ENCODE measurements around the gene ZNF208.
"Not testable (repeated sequence)": the region's sequence is repeated elsewhere in the genome, so short reads cannot be mapped to it uniquely, and the experiment has no call there.

Gene ZNF208

GRCh38 chr19:22010437-22011143 lies at the start of gene ZNF208:
TSS of gene ZNF208 (minus strand) at chr19:22010943. CDS start at chr19:22010794, 149 bp downstream.
- DNase-seq, result not testable (repeated sequence)

DNA sequence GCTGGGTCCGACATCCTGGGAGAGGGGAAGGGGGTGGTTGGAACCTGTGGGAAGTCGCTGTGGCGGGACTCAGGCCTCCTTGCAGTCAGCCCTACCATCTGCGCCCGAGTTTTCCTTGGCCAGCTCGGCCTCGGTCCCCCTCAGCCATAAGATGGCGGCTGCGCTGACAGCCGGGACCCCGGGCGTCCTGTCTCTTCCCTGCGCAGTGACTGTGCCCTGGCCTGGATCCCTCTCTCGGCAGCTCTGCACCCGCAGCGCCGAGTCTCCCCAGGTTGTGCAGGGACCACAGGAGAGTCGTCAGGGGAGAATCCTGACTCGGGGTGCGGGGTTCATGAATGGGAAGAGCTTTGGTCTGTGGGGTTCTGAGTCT lies 41.9 kb upstream of the ZNF208 start:
- DNase-seq, result no peak

DNA sequence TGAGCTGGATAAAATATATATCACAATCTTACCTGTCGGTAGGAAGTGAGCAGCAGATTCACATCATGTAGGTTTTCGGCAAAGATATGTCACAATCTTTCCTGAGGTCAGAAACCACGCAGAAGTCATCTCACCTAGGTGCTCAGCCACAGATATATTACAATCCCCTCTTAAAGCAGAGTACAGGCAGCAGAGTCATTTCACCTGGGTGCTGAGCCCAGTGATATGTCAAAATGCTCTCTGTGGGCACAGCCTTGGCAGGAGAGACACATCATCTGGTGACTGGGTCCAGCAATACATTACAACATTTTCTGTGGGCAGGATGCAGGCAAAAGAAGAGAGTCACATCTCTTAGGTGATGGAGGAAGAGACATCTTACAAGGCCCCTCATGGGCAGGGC lies 30.4 kb upstream of the ZNF208 start:
- not testable (repeated sequence) for DNase-seq

- DNase-seq, result no peak
Observed at GRCh38 chr19:22030680-22031079, 19.9 kb upstream of the ZNF208 start.

DNA sequence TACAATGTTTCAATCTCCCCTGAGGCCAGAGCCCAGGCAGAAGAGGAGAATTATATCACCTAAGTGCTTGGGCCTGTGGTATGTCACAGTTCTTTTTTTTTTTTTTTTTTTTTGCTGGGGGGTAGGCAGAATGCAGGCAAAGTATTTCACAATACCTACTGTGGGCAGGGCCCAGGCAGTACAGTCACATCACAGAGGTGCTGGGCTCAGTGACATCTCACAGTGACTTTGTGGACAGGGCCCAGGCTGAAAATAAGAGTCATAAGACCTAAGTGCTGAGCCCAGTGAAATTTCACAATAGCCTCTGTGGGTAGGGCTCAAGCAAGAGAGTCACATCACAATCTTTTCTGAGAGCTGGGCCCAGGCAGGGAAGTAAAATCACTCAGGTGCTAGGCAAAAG lies 15.9 kb upstream of the ZNF208 start:
- no peak for DNase-seq

DNA sequence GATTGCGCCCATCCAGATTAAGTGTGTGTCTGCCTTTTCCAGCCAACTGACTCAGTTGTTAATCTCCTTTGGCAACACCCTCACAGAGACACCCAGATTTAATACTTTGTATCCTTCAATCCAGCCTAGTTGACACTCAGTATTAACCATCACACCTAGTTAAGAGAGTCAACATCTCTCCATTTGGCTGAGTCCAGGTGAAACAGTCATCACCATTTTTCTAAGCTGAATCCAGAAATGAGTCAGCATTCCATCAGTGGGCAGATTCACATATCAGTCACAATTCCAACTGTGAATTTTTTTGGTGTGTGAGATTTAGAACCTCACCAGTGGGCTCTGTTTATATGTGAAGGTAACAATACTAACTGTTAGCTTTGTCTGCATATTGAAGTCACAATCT lies 14.8 kb upstream of the ZNF208 start:
- not testable (repeated sequence) for DNase-seq

DNA sequence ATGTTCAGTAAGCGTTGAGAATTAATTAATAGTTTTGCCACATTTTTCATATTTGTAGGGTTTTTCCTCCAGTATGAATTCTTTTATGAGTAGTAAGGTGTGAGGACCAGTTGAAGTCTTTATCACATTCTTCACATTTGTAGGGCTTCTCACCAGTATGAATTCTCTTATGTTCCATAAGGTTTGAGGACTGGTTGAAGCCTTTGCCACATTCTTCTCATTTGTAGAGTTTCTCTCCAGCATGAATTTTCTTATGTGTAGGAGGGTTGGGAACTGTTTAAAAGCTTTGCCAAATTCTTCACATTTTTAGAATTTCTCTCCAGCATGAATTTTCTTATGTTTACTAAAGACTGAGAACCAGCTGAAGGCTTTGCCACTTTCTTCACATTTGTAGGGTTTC lies 40.3 kb downstream of the ZNF208 start:
- no peak for DNase-seq

- DNase-seq, result no peak
Observed at GRCh38 chr19:21947775-21948174, 63.0 kb downstream of the ZNF208 start.

- no peak for DNase-seq
Observed at GRCh38 chr19:21940684-21941083, 70.1 kb downstream of the ZNF208 start.

GRCh38 chr19:21934593-21934992 lies 76.2 kb downstream of the ZNF208 start:
- DNase-seq, result no peak

DNA sequence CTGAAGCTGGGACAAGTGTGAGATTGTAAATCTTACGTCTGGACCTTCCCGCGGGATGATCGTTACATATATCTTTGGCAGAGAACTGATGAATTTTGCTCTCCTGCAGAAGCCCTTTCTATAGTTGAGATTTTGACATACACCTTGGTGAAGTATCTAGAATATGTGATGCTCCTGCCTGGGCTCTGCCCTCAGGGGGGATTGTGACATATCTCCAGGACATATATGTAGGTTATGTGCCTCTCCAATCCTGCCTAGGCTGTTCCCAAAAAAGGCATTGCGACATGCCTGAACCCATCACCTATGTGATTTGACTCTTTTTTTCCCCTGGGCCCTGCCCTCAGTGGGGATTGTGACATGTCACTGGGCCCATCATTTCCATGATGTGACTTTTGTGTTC lies 76.6 kb downstream of the ZNF208 start:
- no peak for DNase-seq

- no peak for DNase-seq
Observed at GRCh38 chr19:21922276-21922675, 88.5 kb downstream of the ZNF208 start.

GRCh38 chr19:21921691-21922180 lies 89.0 kb downstream of the ZNF208 start:
- no peak for DNase-seq

DNA sequence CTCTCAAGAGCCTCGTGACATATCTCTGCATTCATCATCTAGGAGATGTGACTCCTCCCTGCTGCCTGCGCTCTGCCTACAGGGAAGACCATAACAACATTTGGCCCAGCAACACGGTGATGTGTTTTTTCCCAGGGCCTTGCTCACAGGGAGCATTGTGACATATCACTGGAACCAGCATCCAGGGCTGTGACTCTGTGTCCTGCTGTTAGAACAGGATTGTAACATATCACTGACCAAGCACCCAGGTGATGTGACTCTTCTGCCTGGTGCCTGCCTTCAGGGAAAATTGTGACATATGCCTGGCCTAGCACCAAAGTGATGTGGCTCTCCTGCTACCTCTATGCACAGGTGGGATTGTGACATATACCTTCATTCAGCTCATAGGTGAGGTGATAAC lies 95.3 kb downstream of the ZNF208 start:
- DNase-seq, result no peak

GRCh38 chr19:21912654-21913053 lies 98.1 kb downstream of the ZNF208 start:
- DNase-seq, result no peak

DNA sequence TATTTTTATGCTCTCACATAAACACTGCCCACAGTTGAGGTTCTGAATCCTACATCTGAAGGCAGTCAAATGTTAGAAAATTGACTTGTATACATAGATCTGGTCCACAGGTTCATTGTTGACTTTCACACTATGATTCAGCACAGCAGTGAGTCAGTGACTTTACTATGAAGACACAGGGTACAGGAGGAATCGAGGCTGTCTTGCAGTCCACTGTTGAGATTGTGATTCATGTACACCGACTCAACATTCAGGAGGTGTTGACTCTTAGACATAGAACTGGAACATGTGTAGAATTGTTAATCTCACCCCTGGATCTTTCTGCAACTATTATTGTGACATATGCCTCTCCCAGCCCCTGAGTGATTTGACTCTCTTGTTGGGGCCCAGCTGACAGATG lies 100.4 kb downstream of the ZNF208 start:
- no peak for DNase-seq

GRCh38 chr19:21908066-21908465 lies 102.7 kb downstream of the ZNF208 start:
- no peak for DNase-seq

GRCh38 chr19:21907516-21907915 lies 103.2 kb downstream of the ZNF208 start:
- no peak for DNase-seq

GRCh38 chr19:21902571-21902970 lies 108.2 kb downstream of the ZNF208 start:
- no peak for DNase-seq

DNA sequence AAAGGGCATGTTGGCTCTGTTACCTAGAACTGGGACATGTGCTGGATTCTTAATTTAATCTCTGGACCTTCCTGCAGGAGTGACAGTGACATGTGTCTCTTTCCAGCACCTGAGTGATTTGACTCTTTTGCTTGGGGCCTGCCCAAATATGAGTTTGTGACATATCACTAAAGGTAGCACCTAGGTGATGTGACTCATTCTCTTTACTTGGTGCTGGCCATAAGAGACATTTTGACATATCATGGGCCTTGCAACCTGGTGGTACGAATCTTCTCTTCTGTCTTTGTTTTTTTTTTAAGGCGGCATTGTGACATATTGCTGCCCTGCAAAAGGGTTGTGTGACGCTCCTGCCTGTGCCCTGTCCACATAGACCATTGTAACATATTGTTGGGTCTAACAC lies 108.9 kb downstream of the ZNF208 start:
- no peak for DNase-seq

DNA sequence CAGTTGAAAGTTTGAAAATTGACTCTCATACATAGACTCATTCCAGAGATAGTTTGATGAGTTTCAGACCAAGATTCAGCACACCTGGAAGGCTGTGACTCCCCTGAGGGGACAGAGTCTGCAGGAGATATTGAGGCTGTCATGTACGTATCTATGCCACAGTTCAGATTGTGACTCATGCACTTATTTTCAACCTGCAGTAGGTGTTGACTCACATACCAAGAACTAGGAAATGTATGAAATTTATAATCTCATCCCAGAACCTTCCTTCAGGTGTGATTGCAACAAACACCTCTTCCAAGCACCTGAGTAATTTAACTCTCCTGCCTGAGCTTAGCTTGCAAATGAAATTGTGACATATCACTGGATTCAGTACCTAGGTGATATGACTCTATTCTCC lies 110.3 kb downstream of the ZNF208 start:
- no peak for DNase-seq

GRCh38 chr19:21891086-21891485 lies 119.7 kb downstream of the ZNF208 start:
- DNase-seq, result no peak

- DNase-seq, result not testable (repeated sequence)
Observed at GRCh38 chr19:21890017-21890416, 120.7 kb downstream of the ZNF208 start.

- DNase-seq, result not testable (repeated sequence)
Observed at GRCh38 chr19:21885516-21885915, 125.2 kb downstream of the ZNF208 start.

DNA sequence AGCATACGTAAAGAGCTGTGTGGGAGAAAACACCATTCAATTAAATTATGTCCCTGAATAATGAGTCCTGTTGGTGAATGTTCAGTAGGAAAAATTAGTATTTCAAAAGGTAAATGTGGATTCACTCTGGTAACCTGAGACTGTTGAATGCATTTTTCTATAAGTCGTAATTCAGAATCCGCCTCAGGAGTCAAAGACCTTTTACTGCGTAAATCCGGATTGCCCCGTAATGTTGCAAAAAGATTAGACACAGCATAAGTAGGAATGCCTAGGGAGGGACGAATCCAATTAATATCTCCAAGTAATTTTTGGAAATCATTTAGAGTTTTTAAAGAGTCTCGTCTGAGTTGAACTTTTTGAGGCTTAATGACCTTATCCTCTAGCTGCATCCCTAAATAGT lies 126.0 kb downstream of the ZNF208 start:
- not testable (repeated sequence) for DNase-seq

Data from NCI-H2171 (cell line).